DOHH2 (cell line): ENCODE measurements around the gene HEXIM1.

ENCODE experiments used
- H3F3A ChIP-seq: fragments of 200-600 bp; sonication (generic), shearing (Covaris generic); 2 replicates; pipeline ENCODE4 v1.6.0; 2016; ENCODE audit warnings: antibody characterized with exemption, mild to moderate bottlenecking; ENCODE audit not compliant: control insufficient read depth, insufficient read depth
- H3K27ac ChIP-seq: fragments of 200-600 bp; sonication (generic); 2 replicates; pipeline ENCODE4 v1.5.1; 2014; ENCODE audit warnings: low read depth, mild to moderate bottlenecking, low read length, moderate library complexity
- H3K27me3 ChIP-seq: fragments of 200-600 bp; sonication (generic); 2 replicates; pipeline ENCODE4 v1.6.1; 2014; ENCODE audit warnings: mild to moderate bottlenecking, low read length, mixed read lengths; ENCODE audit not compliant: control insufficient read depth
- H3K36me3 ChIP-seq: fragments of 200-600 bp; sonication (generic); 2 replicates; pipeline ENCODE4 v1.6.1; 2014; ENCODE audit warnings: mild to moderate bottlenecking, low read length, moderate library complexity, mixed read lengths; ENCODE audit not compliant: control insufficient read depth
- H3K4me1 ChIP-seq: fragments of 200-600 bp; sonication (generic); 2 replicates; pipeline ENCODE4 v1.6.1; 2014; ENCODE audit warnings: mild to moderate bottlenecking, low read length, mixed read lengths; ENCODE audit not compliant: control insufficient read depth
- H3K4me2 ChIP-seq: fragments of 200-600 bp; sonication (generic); 2 replicates; pipeline ENCODE4 v1.6.0; 2014; ENCODE audit warnings: mild to moderate bottlenecking, low read length, moderate library complexity
- H3K4me3 ChIP-seq: fragments of 200-600 bp; sonication (generic); 2 replicates; pipeline ENCODE4 v1.5.1; 2014; ENCODE audit warnings: mild to moderate bottlenecking, low read length, mixed read lengths
- H3K79me2 ChIP-seq: fragments of 200-600 bp; sonication (generic); 2 replicates; pipeline ENCODE4 v1.6.1; 2014; ENCODE audit warnings: mild to moderate bottlenecking, low read length, mixed read lengths; ENCODE audit not compliant: control insufficient read depth
- H3K9me2 ChIP-seq: fragments of 200-600 bp; sonication (generic); replicated peaks from 2 replicates; pipeline ENCODE4 v1.6.1; 2014; ENCODE audit warnings: mild to moderate bottlenecking, low read length, mixed read lengths; ENCODE audit not compliant: control insufficient read depth
- H3K9me3 ChIP-seq: fragments of 200-600 bp; sonication (generic); 2 replicates; pipeline ENCODE4 v1.6.1; 2014; ENCODE audit warnings: antibody characterized with exemption, low read length, mixed read lengths; ENCODE audit not compliant: control insufficient read depth, insufficient read depth
- H4K20me1 ChIP-seq: fragments of 200-600 bp; sonication (generic); 2 replicates; pipeline ENCODE4 v1.6.0; 2014; ENCODE audit warnings: low read depth, mild to moderate bottlenecking, antibody characterized with exemption, low read length, moderate library complexity; ENCODE audit not compliant: control insufficient read depth, insufficient read depth
- EZH2phosphoT487 ChIP-seq: fragments of 200-600 bp; sonication (generic); IDR thresholded peaks from 2 replicates; pipeline ENCODE4 v1.6.1; 2017; ENCODE audit warnings: borderline replicate concordance, mild to moderate bottlenecking, antibody characterized with exemption, low read length, moderate library complexity, mixed read lengths
- TF ChIP-seq, protein P1 (sequence below): fragments of 200-600 bp; sonication (generic); IDR thresholded peaks from one replicate; pipeline ENCODE4 v1.5.1; 2014; ENCODE audit warnings: antibody characterized with exemption, mild to moderate bottlenecking, low read depth, low read length; ENCODE audit not compliant: poor library complexity, severe bottlenecking

HEXIM1 gene

DNA sequence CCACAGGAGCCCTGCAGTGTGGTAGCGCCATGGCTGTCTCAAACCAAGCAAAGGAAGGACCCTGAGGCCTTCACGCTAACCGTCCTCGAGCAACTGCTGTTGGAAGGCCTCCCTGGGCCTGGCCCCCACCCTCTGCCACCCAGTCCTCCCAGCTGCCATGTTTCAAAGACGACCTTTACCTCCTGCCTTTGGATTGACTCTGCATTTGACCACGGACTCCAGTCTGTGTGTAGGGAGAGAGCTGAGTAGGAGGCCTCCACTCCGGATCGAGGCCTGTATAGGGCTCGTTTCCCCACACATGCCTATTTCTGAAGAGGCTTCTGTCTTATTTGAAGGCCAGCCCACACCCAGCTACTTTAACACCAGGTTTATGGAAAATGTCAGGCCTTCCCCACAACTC, 40.2 kb upstream of the HEXIM1 start:
- H3K27ac ChIP-seq = no peak overlapping the region
- H4K20me1 ChIP-seq = peaks cover 2% of the 10 kb centered on the region; the same call in 1 of the 2 replicates
- H3K79me2 ChIP-seq = no peaks in the 10 kb centered on the region

DNA sequence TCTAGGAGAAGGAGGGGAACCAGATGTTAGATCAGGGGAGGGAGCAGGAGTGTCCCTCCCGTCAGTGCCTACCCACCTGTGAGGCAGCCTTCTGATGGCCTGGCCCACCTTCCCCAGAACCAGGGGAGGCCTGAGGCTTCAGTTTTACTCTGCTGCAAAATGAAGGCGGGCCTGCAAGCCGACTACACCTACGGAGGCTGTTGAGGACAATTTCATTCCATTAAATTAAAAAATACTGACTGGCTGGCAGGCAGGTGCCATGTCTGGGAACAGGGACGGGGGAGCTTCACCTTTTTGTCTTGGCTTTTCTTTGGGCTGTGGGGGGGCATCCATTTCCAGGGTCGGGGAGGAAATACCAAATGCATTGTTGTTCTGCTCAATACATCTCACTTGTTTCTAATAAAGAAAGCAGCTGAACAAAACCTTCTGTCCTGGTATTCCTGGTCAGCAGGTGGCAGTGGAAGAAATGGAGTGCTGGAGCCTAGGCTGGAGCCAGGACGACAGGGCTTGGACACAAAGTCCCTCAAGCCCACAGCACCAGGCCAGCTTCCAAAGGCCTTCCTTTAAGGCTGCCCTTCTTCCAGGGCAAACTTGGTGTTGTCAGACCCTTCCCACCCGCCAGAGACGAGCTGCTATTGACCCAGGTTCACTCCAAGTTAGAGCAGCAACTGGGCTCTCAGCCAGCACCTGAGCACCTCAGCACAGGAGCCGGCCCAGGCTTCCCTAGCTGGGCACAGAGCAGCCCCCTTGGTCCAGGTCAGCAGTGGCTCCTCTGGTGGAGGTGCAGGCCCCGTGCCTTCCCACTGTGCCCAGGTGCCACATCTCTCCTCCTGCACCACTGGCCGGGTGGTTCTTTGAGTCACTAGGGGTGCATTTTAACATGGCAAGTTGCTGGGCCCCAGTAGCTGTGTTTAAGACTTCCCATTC, 39.4 kb upstream of the HEXIM1 start:
- H3K9me2 ChIP-seq = no peaks in the 10 kb centered on the region
- H3F3A ChIP-seq = no peaks in the 10 kb centered on the region
- H3K9me3 ChIP-seq = no peaks in the 10 kb centered on the region
- peaks cover 15% of the 10 kb centered on the region for H3K4me1 ChIP-seq
- H3K4me3 ChIP-seq = no peak overlapping the region
- H3K27ac ChIP-seq = no peak overlapping the region
- no peaks in the 10 kb centered on the region for H3K27me3 ChIP-seq
- H3K79me2 ChIP-seq = no peaks in the 10 kb centered on the region
- no peak for TF ChIP-seq EZH2phosphoT487
- no peak overlapping the region for H3K4me2 ChIP-seq
- H3K36me3 ChIP-seq = peaks cover 40% of the 10 kb centered on the region
- H4K20me1 ChIP-seq = peaks cover 2% of the 10 kb centered on the region; the same call in 1 of the 2 replicates

More for the DNA sequence above, 40.2 kb upstream of the HEXIM1 start:
- Histone ChIP-seq H3F3A (no peaks in the 10 kb centered on the region), H3K9me2 (no peaks in the 10 kb centered on the region), H3K4me3 (no peak overlapping the region), H3K27me3 (no peaks in the 10 kb centered on the region), H3K9me3 (no peaks in the 10 kb centered on the region), H3K4me2 (no peak overlapping the region), H3K4me1 (peaks cover 15% of the 10 kb centered on the region), H3K36me3 (peaks cover 48% of the 10 kb centered on the region)
- no peak for TF ChIP-seq EZH2phosphoT487
- TF ChIP-seq, protein P1, sequence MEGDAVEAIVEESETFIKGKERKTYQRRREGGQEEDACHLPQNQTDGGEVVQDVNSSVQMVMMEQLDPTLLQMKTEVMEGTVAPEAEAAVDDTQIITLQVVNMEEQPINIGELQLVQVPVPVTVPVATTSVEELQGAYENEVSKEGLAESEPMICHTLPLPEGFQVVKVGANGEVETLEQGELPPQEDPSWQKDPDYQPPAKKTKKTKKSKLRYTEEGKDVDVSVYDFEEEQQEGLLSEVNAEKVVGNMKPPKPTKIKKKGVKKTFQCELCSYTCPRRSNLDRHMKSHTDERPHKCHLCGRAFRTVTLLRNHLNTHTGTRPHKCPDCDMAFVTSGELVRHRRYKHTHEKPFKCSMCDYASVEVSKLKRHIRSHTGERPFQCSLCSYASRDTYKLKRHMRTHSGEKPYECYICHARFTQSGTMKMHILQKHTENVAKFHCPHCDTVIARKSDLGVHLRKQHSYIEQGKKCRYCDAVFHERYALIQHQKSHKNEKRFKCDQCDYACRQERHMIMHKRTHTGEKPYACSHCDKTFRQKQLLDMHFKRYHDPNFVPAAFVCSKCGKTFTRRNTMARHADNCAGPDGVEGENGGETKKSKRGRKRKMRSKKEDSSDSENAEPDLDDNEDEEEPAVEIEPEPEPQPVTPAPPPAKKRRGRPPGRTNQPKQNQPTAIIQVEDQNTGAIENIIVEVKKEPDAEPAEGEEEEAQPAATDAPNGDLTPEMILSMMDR = no peak

DNA sequence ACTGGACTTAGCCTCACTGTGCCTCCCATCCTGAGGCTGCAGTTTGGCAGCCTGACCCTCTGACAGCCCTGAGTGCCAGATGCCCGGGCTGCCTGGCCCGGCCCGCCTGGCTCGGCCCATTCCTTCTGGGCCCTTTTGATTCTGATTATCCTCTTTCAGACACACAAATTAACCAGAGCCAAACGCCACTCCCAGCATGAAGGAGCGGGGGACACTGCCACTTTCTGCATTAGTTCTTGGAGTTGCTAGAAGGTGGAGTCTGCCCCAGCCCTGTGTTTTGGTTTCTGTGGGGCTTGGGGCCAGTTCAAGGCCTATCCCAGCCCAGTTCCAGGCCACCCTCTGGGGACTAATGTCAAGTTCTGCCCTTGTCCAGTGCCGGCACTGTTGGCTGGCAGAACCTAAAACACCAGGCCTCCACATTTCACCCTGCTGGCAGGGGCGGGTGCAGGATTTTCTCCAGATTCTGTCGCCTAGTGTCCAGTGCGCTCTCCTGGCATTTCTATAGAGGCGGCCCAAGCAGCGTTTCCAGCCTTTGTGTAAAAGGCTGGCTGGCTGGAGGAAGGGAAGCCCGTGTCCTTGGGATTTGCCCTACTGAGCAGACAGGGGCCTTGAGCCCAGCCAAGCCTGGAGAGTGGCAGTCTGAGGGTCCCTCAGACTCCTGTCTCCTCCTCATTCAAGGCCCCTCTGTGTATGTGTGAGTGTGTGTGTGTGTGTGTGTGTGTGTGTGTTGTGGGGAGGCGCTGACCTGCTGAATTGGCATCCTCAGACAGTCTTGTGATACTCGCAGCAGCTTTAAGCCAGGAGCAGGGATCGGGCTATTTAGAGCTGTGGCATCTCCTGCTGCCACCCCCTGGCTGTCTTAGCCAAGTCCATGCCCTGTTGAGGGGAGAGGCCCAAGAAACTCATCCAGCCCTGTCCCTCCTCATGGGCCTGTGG, 37.3 kb upstream of the HEXIM1 start:
- Histone ChIP-seq H3K4me2 (no peak overlapping the region), H4K20me1 (no peaks in the 10 kb centered on the region), H3F3A (no peaks in the 10 kb centered on the region), H3K27me3 (no peaks in the 10 kb centered on the region), H3K79me2 (no peaks in the 10 kb centered on the region), H3K4me1 (peaks cover 15% of the 10 kb centered on the region), H3K9me2 (no peaks in the 10 kb centered on the region), H3K36me3 (peaks cover 21% of the 10 kb centered on the region), H3K9me3 (no peaks in the 10 kb centered on the region), H3K4me3 (no peak overlapping the region), H3K27ac (no peak overlapping the region)
- TF ChIP-seq, protein P1 = no peak
- TF ChIP-seq EZH2phosphoT487 = no peak
